ENCODE measurements around the gene NME7.

NME7 gene

GRCh38 chr1:169371404-169371803 lies 3.8 kb upstream of the NME7 start:
- H3K27me3 ChIP-seq (ENCODE audit: control insufficient read depth in 1 of 2, insufficient read depth in 2 of 2, low read length in 2 of 2) = no peaks in the 10 kb centered on the region
- no peak overlapping the region for H3K4me3 ChIP-seq (ENCODE audit: low read depth in 1 of 2, low read length in 2 of 2)
- no peak overlapping the region for H3K9ac ChIP-seq (ENCODE audit: low read depth in 1 of 2, low read length in 2 of 2)
- H3K36me3 ChIP-seq (ENCODE audit: control insufficient read depth in 1 of 2, insufficient read depth in 2 of 2, low read length in 2 of 2) = peaks cover 9 to 12% of the 10 kb centered on the region in 2 donors
- no peak overlapping the region for H3K27ac ChIP-seq (ENCODE audit: low read depth, low read length)
- no peaks in the 10 kb centered on the region for H3K9me3 ChIP-seq (ENCODE audit: control insufficient read depth in 1 of 2, low read length in 2 of 2)
- peaks cover 12 to 21% of the 10 kb centered on the region in 2 donors for H3K4me1 ChIP-seq (ENCODE audit: control insufficient read depth in 1 of 2, insufficient read depth in 2 of 2, low read length in 2 of 2)

GRCh38 chr1:169368406-169368769 lies 791 bp upstream of the NME7 start:
- peak overlapping the region; percentile 69 for H3K27ac ChIP-seq (ENCODE audit: low read depth, low read length)
- H3K9ac ChIP-seq (ENCODE audit: low read depth in 1 of 2, low read length in 2 of 2) = peak overlapping the region; percentile 67 to 86
- peaks cover 5 to 8% of the 10 kb centered on the region in 2 donors for H3K36me3 ChIP-seq (ENCODE audit: control insufficient read depth in 1 of 2, insufficient read depth in 2 of 2, low read length in 2 of 2)
- no peaks in the 10 kb centered on the region for H3K27me3 ChIP-seq (ENCODE audit: control insufficient read depth in 1 of 2, insufficient read depth in 2 of 2, low read length in 2 of 2)
- H3K4me3 ChIP-seq (ENCODE audit: low read depth in 1 of 2, low read length in 2 of 2) = peak overlapping the region; percentile 96 to 97
- H3K4me1 ChIP-seq (ENCODE audit: control insufficient read depth in 1 of 2, insufficient read depth in 2 of 2, low read length in 2 of 2) = peaks cover 12 to 21% of the 10 kb centered on the region in 2 donors
- no peaks in the 10 kb centered on the region for H3K9me3 ChIP-seq (ENCODE audit: control insufficient read depth in 1 of 2, low read length in 2 of 2)

- Histone ChIP-seq H3K27ac (ENCODE audit: low read depth, low read length) (no peak overlapping the region), H3K9ac (ENCODE audit: low read depth in 1 of 2, low read length in 2 of 2) (peak overlapping the region; percentile 61 to 71), H3K9me3 (ENCODE audit: control insufficient read depth in 1 of 2, low read length in 2 of 2) (no peaks in the 10 kb centered on the region), H3K4me1 (ENCODE audit: control insufficient read depth in 1 of 2, insufficient read depth in 2 of 2, low read length in 2 of 2) (peaks cover 12 to 21% of the 10 kb centered on the region in 2 donors), H3K36me3 (ENCODE audit: control insufficient read depth in 1 of 2, insufficient read depth in 2 of 2, low read length in 2 of 2) (peaks cover 4 to 8% of the 10 kb centered on the region in 2 donors), H3K4me3 (ENCODE audit: low read depth in 1 of 2, low read length in 2 of 2) (peak overlapping the region; percentile 96 to 97), H3K27me3 (ENCODE audit: control insufficient read depth in 1 of 2, insufficient read depth in 2 of 2, low read length in 2 of 2) (no peaks in the 10 kb centered on the region)
These were observed 406 bp downstream of the NME7 start for GRCh38 chr1:169367096-169367685.

- Histone ChIP-seq H3K27me3 (ENCODE audit: control insufficient read depth in 1 of 2, insufficient read depth in 2 of 2, low read length in 2 of 2) (no peaks in the 10 kb centered on the region), H3K36me3 (ENCODE audit: control insufficient read depth in 1 of 2, insufficient read depth in 2 of 2, low read length in 2 of 2) (peaks cover 0 to 2% of the 10 kb centered on the region in 2 donors), H3K9me3 (ENCODE audit: control insufficient read depth in 1 of 2, low read length in 2 of 2) (no peaks in the 10 kb centered on the region), H3K4me1 (ENCODE audit: control insufficient read depth in 1 of 2, insufficient read depth in 2 of 2, low read length in 2 of 2) (peaks cover 7 to 13% of the 10 kb centered on the region in 2 donors), H3K4me3 (ENCODE audit: low read depth in 1 of 2, low read length in 2 of 2) (no peak overlapping the region), H3K9ac (ENCODE audit: low read depth in 1 of 2, low read length in 2 of 2) (no peak overlapping the region), H3K27ac (ENCODE audit: low read depth, low read length) (no peak overlapping the region)
These were observed 2.6 kb downstream of the NME7 start for GRCh38 chr1:169364948-169365347.

- no peaks in the 10 kb centered on the region for H3K36me3 ChIP-seq (ENCODE audit: control insufficient read depth in 1 of 2, insufficient read depth in 2 of 2, low read length in 2 of 2)
- no peak overlapping the region for H3K4me3 ChIP-seq (ENCODE audit: low read depth in 1 of 2, low read length in 2 of 2)
- no peak overlapping the region for H3K9ac ChIP-seq (ENCODE audit: low read depth in 1 of 2, low read length in 2 of 2)
- no peaks in the 10 kb centered on the region for H3K9me3 ChIP-seq (ENCODE audit: control insufficient read depth in 1 of 2, low read length in 2 of 2)
- H3K27me3 ChIP-seq (ENCODE audit: control insufficient read depth in 1 of 2, insufficient read depth in 2 of 2, low read length in 2 of 2) = no peaks in the 10 kb centered on the region
- peaks cover 4 to 7% of the 10 kb centered on the region in 2 donors for H3K4me1 ChIP-seq (ENCODE audit: control insufficient read depth in 1 of 2, insufficient read depth in 2 of 2, low read length in 2 of 2)
- no peak overlapping the region for H3K27ac ChIP-seq (ENCODE audit: low read depth, low read length)
These were observed 4.4 kb downstream of the NME7 start for GRCh38 chr1:169363046-169363730.

- Histone ChIP-seq H3K4me3 (ENCODE audit: low read depth in 1 of 2, low read length in 2 of 2) (no peak overlapping the region), H3K27me3 (ENCODE audit: control insufficient read depth in 1 of 2, insufficient read depth in 2 of 2, low read length in 2 of 2) (no peaks in the 10 kb centered on the region), H3K9ac (ENCODE audit: low read depth in 1 of 2, low read length in 2 of 2) (no peak overlapping the region), H3K36me3 (ENCODE audit: control insufficient read depth in 1 of 2, insufficient read depth in 2 of 2, low read length in 2 of 2) (no peaks in the 10 kb centered on the region), H3K9me3 (ENCODE audit: control insufficient read depth in 1 of 2, low read length in 2 of 2) (no peaks in the 10 kb centered on the region), H3K27ac (ENCODE audit: low read depth, low read length) (no peak overlapping the region), H3K4me1 (ENCODE audit: control insufficient read depth in 1 of 2, insufficient read depth in 2 of 2, low read length in 2 of 2) (peaks cover 0 to 4% of the 10 kb centered on the region in 2 donors)
These were observed 6.3 kb downstream of the NME7 start for GRCh38 chr1:169361281-169361680.

- Histone ChIP-seq H3K4me3 (ENCODE audit: low read depth in 1 of 2, low read length in 2 of 2) (no peak overlapping the region), H3K36me3 (ENCODE audit: control insufficient read depth in 1 of 2, insufficient read depth in 2 of 2, low read length in 2 of 2) (no peaks in the 10 kb centered on the region), H3K27ac (ENCODE audit: low read depth, low read length) (no peak overlapping the region)
These were observed 7.2 kb downstream of the NME7 start for GRCh38 chr1:169360415-169360814.

GRCh38 chr1:169348383-169349036 lies 19.1 kb downstream of the NME7 start:
- H3K9me3 ChIP-seq (ENCODE audit: control insufficient read depth in 1 of 2, low read length in 2 of 2) = no peaks in the 10 kb centered on the region
- H3K27ac ChIP-seq (ENCODE audit: low read depth, low read length) = no peak overlapping the region
- H3K4me1 ChIP-seq (ENCODE audit: control insufficient read depth in 1 of 2, insufficient read depth in 2 of 2, low read length in 2 of 2) = peaks cover 4 to 9% of the 10 kb centered on the region in 2 donors
- H3K27me3 ChIP-seq (ENCODE audit: control insufficient read depth in 1 of 2, insufficient read depth in 2 of 2, low read length in 2 of 2) = no peaks in the 10 kb centered on the region
- H3K36me3 ChIP-seq (ENCODE audit: control insufficient read depth in 1 of 2, insufficient read depth in 2 of 2, low read length in 2 of 2) = no peaks in the 10 kb centered on the region
- no peak overlapping the region for H3K4me3 ChIP-seq (ENCODE audit: low read depth in 1 of 2, low read length in 2 of 2)
- no peak overlapping the region for H3K9ac ChIP-seq (ENCODE audit: low read depth in 1 of 2, low read length in 2 of 2)

More at GRCh38 chr1:169360415-169360814, 7.2 kb downstream of the NME7 start:
- Histone ChIP-seq H3K27me3 (ENCODE audit: control insufficient read depth in 1 of 2, insufficient read depth in 2 of 2, low read length in 2 of 2) (no peaks in the 10 kb centered on the region), H3K9ac (ENCODE audit: low read depth in 1 of 2, low read length in 2 of 2) (no peak overlapping the region), H3K9me3 (ENCODE audit: control insufficient read depth in 1 of 2, low read length in 2 of 2) (no peaks in the 10 kb centered on the region), H3K4me1 (ENCODE audit: control insufficient read depth in 1 of 2, insufficient read depth in 2 of 2, low read length in 2 of 2) (peaks cover 0 to 4% of the 10 kb centered on the region in 2 donors)

GRCh38 chr1:169347688-169348382 lies 19.8 kb downstream of the NME7 start:
- Histone ChIP-seq H3K4me3 (ENCODE audit: low read depth in 1 of 2, low read length in 2 of 2) (no peak overlapping the region), H3K9me3 (ENCODE audit: control insufficient read depth in 1 of 2, low read length in 2 of 2) (no peaks in the 10 kb centered on the region), H3K27ac (ENCODE audit: low read depth, low read length) (no peak overlapping the region), H3K4me1 (ENCODE audit: control insufficient read depth in 1 of 2, insufficient read depth in 2 of 2, low read length in 2 of 2) (peaks cover 4 to 9% of the 10 kb centered on the region in 2 donors), H3K27me3 (ENCODE audit: control insufficient read depth in 1 of 2, insufficient read depth in 2 of 2, low read length in 2 of 2) (no peaks in the 10 kb centered on the region), H3K36me3 (ENCODE audit: control insufficient read depth in 1 of 2, insufficient read depth in 2 of 2, low read length in 2 of 2) (no peaks in the 10 kb centered on the region), H3K9ac (ENCODE audit: low read depth in 1 of 2, low read length in 2 of 2) (no peak overlapping the region)
